Cortex of kidney (tissue), 1 donor: ENCODE results near the gene ATF6.

Source experiments
- DNase-seq: peaks from one replicate; lab custom pipeline; 2025; lab: John Stamatoyannopoulos, UW

Gene ATF6

GRCh38 chr1:161834967-161835550, 68.9 kb downstream of the ATF6 start:
- no peak for DNase-seq

- DNase-seq: no peak
Observed at GRCh38 chr1:161836018-161836417, 69.9 kb downstream of the ATF6 start.

DNA sequence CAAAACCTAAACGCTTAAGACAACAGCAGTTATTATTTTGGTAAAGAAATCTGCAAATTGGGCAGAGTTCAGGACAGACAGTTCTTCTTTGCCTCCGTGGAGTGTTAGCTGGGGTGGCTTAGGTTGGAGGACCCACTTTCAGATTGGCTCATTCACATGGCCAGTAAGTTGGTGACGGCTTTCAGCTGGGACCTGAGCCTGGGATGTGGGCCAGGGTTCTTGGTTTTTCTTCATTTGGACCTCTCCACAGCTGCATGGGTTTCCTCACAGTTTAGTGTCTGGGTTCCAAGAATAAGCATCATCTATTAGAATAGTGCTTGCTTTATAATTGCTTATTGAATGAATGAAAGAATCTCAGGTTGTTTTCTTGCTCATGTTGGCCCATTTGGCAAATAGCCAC, 72.2 kb downstream of the ATF6 start:
- no peak for DNase-seq

DNA sequence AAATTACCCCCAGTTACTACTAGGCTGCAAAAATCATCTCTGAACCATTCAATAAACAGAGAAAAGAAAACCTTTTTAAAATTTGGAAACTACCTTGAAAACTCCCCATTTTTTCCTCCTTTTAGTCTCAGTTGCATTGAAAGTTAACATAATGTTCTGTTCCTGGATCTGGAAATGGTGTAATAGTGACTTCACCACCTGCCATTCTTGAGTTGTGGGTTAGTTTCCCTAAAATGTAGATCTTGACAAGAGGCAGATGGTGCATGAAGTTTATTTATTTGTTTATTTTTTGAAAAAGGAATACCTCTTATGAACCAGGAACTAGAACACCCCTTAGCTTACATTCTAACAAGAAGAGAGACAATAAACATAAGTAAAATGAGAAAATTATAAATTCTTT, 72.8 kb downstream of the ATF6 start:
- DNase-seq: no peak

DNA sequence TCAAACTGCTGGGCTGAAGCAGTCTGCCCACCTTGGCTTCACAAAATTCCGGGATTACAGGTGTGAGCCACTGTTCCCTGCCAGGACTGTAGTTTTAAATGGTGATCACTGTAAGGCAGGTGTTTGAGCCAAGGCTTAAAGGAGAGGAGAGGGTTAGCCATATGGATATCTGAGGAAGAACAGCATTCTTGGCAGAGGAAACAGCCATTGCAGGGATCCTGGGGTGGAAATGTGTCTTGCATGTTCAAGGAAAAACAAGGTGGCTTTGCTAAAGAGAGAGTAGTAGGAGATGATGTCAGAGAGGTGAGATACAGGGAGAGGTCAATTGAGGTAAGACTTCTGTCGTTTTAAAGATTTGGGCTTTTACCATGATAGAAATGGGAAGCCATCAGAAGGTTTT, 73.5 kb downstream of the ATF6 start:
- DNase-seq: no peak

DNA sequence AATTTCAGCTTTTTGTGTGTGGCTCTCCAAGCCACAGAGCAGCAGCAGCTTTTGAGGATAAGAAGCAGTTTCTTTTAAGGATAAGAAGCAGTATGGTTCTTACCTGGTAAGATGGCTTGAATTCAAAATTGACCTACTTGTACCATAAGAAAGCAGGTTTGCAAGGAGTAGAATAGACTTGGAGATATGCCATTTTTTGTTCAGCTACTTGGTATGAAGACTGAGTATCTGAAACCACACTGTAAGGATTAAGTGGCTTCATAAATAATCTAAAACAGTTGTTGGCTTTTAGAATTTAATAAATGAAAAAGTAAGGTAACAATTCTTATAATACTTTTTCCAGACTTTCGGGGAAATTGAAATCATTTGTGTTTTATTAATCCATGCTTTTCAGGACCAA, 74.2 kb downstream of the ATF6 start:
- DNase-seq: no peak

- no peak for DNase-seq
Observed at GRCh38 chr1:161843156-161843555, 77.0 kb downstream of the ATF6 start.

- no peak for DNase-seq
Observed at GRCh38 chr1:161844696-161845095, 78.6 kb downstream of the ATF6 start.

DNA sequence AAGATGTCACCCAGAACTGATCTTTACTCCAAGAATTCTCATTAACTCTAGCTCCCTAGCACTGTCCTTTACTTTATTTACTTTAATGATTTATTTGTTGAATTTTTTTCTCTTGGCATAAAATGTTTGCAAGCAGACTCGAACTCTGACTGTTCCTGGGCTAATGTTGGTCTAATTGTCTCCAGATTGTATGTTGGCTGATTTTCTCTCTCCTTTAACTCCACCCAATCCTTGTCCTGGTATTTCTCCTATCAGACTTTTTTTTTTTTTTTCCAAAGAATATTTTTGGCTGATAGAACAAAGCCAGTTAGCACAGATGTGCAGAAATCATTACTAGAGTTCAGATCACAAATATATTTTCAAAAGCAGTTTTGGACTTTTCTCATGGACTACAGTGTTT, 82.6 kb downstream of the ATF6 start:
- DNase-seq: no peak

- no peak for DNase-seq
Observed at GRCh38 chr1:161849518-161849917, 83.4 kb downstream of the ATF6 start.

DNA sequence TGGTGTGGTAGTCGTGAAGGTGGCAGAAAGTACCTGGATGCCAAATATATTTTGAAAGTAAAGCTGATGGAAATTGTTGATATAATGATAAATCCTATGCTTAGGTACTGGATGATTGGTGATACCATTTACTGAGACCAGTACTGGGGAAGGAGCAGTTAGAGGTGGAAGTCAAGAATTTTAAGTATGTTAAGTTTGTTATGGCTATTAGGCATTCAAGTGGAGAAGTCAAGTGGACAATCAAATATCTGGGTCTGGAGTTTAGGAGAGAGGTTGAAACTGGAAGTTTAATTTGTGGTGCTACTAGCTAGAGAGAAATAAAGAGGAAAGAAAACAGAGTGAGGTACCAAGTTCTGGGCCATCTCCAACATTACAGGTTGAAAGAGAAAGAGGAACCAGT, 89.1 kb downstream of the ATF6 start:
- DNase-seq: no peak

- no peak for DNase-seq
Observed at GRCh38 chr1:161858271-161858670, 92.2 kb downstream of the ATF6 start.

GRCh38 chr1:161863549-161863948, 97.4 kb downstream of the ATF6 start:
- DNase-seq: no peak

DNA sequence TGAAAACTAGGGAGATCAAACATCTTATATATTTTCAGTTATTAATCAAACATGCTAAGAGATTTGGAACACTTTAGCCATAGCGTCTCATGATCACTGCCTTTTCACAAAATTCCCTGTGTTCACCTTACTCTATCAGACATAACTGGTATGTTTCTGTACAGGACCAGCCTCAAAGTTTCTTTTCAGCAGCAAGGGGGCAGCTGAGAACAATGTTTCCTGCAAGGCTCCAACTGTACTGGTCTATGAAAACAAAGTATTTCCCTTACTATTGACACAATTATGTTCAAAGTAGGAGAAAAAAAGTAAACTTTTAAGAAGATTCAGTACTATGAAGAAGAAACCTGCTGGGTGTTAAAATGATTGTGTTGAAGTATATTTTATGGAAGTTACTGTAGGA, 98.5 kb downstream of the ATF6 start:
- DNase-seq: no peak

GRCh38 chr1:161866241-161866640, 100.1 kb downstream of the ATF6 start:
- no peak for DNase-seq

- DNase-seq: no peak
Observed at GRCh38 chr1:161868832-161869231, 102.7 kb downstream of the ATF6 start.

- DNase-seq: no peak
Observed at GRCh38 chr1:161869291-161869690, 103.2 kb downstream of the ATF6 start.

GRCh38 chr1:161872506-161872905, 106.4 kb downstream of the ATF6 start:
- DNase-seq: no peak

- DNase-seq: no peak
Observed at GRCh38 chr1:161879261-161879660, 113.1 kb downstream of the ATF6 start.

- no peak for DNase-seq
Observed at GRCh38 chr1:161884475-161884874, 118.4 kb downstream of the ATF6 start.

- no peak for DNase-seq
Observed at GRCh38 chr1:161885003-161885402, 118.9 kb downstream of the ATF6 start.

GRCh38 chr1:161885759-161886158, 119.6 kb downstream of the ATF6 start:
- DNase-seq: no peak

DNA sequence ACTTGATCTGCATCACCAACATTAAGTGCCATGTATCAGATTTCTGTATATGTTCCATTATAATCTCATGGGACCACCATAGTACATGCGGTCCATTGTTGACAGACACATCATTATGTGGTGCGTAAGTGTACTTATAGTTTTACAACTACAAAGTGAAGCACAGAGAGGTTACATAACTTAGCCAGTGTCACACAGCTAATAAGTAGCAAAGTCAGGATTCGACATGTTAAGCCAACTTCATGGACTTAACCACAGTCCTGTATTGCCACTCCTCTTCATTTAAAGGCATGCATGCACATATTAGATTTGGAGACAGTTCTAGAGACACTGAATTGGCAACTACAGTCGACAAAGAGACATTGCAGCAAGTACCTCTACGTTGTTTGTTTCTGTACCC, 120.5 kb downstream of the ATF6 start:
- no peak for DNase-seq

DNA sequence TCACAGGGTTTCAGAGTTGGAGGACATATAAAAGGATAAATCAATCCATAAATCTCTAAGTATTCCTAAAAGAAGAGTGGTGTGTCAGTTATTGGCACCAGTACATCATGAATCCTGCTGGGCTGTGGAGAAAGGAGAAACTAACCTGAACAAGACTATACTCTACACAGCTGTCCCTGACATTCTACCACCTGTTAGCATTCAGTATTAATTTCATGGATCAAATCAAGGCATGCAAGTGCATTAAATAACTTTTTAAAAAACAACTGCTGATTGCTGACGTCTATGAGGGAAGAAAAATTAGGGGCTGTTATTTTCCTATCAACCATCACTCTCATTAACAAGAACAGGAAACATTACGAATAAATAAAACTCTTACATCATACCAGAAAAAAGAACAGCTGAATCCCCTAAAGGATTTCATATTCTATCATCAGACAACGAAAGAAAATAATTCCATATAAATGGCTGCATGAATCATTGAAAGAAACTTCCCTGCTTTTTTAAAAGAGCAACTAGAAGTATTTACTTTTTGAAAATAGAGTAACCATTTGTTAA, 121.7 kb downstream of the ATF6 start:
- no peak for DNase-seq
